Breast epithelium (tissue), 4 donors: Measurements from ENCODE around the gene LRRN2. TPM values are rescaled to one million over a fixed set of nuclear protein-coding genes. Genes with fewer than 3 reads are reported as not detected.

ENCODE experiments used
- DNase-seq, 2 donors: peaks; one replicate each; pipeline ENCODE4 v3.0.0-alpha.2; 2019; ENCODE audit warnings: low spot score in 2 of 2
- H3K27ac ChIP-seq, 2 donors: fragments of 200-600 bp; sonication (generic) in 1 of 2; one replicate each; pipeline ENCODE4 v1.5.1; 2016 to 2019; ENCODE audit warnings: mild to moderate bottlenecking in 1 of 2
- H3K27me3 ChIP-seq, 2 donors: fragments of 200-600 bp; sonication (generic) in 1 of 2; one replicate each; pipeline versions ENCODE4 v1.5.1 to v1.6.0; 2017 to 2019; ENCODE audit warnings: control low read depth in 1 of 2, mild to moderate bottlenecking in 1 of 2
- H3K36me3 ChIP-seq: fragments of 200-600 bp; one replicate; pipeline ENCODE4 v1.5.1; 2019
- H3K4me1 ChIP-seq, 2 donors: fragments of 200-600 bp; sonication (generic); one replicate each; pipeline ENCODE4 v1.5.1; 2016 to 2019; ENCODE audit warnings: control low read depth in 1 of 2
- H3K4me3 ChIP-seq, 3 donors: fragments of 200-600 bp; sonication (generic); 1 replicate in 2 of 3; 2 replicates in 1 of 3; pipeline ENCODE4 v1.5.1; 2016 to 2019; ENCODE audit warnings: mild to moderate bottlenecking in 3 of 3, moderate library complexity in 2 of 3
- H3K9me3 ChIP-seq, 2 donors: fragments of 200-600 bp; sonication (generic) in 1 of 2; one replicate each; pipeline ENCODE4 v1.5.1; 2016 to 2019; ENCODE audit warnings: control low read depth in 1 of 2
- POLR2A ChIP-seq: fragments of 450-650 bp; IDR thresholded peaks from one replicate; pipeline ENCODE4 v1.6.1; 2016; ENCODE audit warnings: antibody characterized with exemption, mild to moderate bottlenecking, moderate library complexity
- POLR2AphosphoS5 ChIP-seq, 3 donors: sonication (generic); formaldehyde crosslinking; IDR thresholded peaks; one replicate each; pipeline ENCODE4 v1.6.1; 2017; ENCODE audit warnings: antibody characterized with exemption in 3 of 3
- intact Hi-C: fragments of 100-400 bp; cut with DNase I; formaldehyde crosslinking; loops from one replicate; pipeline ENCODE4 v1.15.1; 2023; ENCODE audit warnings: low total_unique reads
- total RNA-seq, 3 donors: library from RNA; depleted of rRNA; stranded (reverse); fragments of >200 nt; gene quantifications; one replicate each; pipeline ENCODE4 v1.1.0, GENCODE V29; 2016
- TF ChIP-seq, protein P1 (sequence below), 3 donors: fragments of 450-650 bp; IDR thresholded peaks; one replicate each; pipeline ENCODE4 v1.5.1; 2016 to 2017; ENCODE audit warnings: antibody characterized with exemption in 3 of 3, mild to moderate bottlenecking in 3 of 3, moderate library complexity in 3 of 3

Gene LRRN2
- total RNA-seq, 3 donors from 2014 or later: 0.32 to 2.5 (median 2.0) TPM

DNA sequence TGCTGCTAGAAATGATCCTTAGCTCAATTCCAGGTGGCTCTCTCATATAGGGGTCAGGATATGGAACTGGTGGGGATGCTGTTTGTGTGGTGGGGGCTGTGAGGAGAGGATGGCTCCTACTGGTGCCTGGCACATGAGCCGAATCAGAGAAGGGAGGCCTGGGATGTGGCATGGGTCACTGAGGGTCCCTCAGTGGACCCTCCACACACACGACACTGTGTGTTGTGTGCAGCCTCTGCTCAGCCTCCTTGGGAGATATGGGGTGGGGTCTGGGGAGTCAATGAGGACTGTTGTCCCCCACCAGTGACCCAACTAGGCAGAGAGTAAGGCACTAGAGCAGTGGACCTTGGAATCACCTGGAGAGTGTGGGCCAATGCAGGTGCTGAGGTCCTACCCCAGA, 3.2 kb upstream of the LRRN2 start:
- Histone ChIP-seq H3K4me3 (no peak overlapping the region), H3K4me1 (peaks cover 4 to 6% of the 10 kb centered on the region in 2 donors), H3K36me3 (no peaks in the 10 kb centered on the region), H3K27me3 (no peaks in the 10 kb centered on the region), H3K9me3 (no peaks in the 10 kb centered on the region), H3K27ac (no peak overlapping the region)
- TF ChIP-seq POLR2AphosphoS5 (IDR thresholded peaks at IDR 0.05): no peak
- intact Hi-C loops: no loop called here
- DNase-seq: no peak

DNA sequence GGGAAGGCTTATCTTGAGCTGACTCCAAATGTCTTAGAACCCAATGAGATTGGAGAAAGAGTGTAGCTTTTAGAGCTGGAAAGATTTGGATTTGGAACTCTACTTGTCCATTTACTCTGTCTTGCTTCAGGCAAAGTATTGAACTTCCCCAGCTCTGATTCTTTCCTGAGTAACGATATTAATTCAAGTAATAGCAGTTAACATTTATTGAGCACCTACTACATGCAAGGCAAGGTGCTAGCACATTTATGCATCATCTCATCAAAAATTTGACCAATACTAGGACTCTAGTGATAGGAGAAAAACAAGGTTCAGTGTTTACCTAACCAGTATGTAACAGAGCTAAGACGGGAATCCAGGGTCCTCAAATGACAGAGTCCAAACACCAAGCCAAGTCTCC, 2.5 kb upstream of the LRRN2 start:
- DNase-seq: no peak
- peaks cover 4 to 6% of the 10 kb centered on the region in 2 donors for H3K4me1 ChIP-seq
- H3K27ac ChIP-seq: no peak overlapping the region
- no peaks in the 10 kb centered on the region for H3K27me3 ChIP-seq
- H3K36me3 ChIP-seq: no peaks in the 10 kb centered on the region
- H3K4me3 ChIP-seq: no peak overlapping the region
- intact Hi-C loops: no loop called here
- no peaks in the 10 kb centered on the region for H3K9me3 ChIP-seq
- TF ChIP-seq POLR2A (no peak), POLR2AphosphoS5 (IDR thresholded peaks at IDR 0.05) (no peak)
- TF ChIP-seq, protein P1, sequence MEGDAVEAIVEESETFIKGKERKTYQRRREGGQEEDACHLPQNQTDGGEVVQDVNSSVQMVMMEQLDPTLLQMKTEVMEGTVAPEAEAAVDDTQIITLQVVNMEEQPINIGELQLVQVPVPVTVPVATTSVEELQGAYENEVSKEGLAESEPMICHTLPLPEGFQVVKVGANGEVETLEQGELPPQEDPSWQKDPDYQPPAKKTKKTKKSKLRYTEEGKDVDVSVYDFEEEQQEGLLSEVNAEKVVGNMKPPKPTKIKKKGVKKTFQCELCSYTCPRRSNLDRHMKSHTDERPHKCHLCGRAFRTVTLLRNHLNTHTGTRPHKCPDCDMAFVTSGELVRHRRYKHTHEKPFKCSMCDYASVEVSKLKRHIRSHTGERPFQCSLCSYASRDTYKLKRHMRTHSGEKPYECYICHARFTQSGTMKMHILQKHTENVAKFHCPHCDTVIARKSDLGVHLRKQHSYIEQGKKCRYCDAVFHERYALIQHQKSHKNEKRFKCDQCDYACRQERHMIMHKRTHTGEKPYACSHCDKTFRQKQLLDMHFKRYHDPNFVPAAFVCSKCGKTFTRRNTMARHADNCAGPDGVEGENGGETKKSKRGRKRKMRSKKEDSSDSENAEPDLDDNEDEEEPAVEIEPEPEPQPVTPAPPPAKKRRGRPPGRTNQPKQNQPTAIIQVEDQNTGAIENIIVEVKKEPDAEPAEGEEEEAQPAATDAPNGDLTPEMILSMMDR (IDR thresholded peaks at IDR 0.05): no peak

DNA sequence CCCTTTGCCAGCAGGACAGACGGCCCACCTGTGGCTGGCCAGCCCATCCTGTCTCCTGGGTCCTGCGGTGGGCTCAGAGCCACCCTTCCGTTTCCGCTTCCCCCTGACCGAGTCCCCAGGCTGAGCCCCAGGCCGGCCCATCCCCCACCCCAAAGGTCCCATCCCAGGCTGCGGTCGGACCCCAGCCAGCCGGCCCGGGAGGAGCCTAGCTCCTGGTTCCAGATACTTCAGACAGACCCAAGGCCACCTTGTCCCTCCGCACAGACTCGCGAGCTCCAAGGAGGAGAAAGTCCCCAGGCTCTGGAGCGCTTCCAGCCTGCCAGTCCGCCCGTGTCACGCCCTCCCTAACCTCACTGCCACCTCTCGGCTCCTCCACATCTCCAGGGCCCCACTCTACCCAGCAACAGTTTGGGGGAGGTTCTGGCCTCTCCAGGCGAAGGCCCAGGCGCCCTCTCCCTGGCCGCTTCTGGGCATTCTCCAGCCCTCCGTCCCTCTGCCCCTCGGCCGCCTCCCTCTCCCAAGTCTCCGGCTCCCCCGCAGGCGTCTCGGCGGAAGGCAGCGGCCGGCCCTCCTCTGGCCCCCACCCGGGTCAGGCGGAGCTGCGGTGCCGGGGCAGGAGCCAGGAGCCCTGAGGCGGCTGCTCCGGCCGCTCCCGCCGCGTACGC, 835 bp downstream of the LRRN2 start:
- Histone ChIP-seq H3K4me1 (peaks cover 4 to 6% of the 10 kb centered on the region in 2 donors), H3K9me3 (no peaks in the 10 kb centered on the region), H3K27me3 (no peaks in the 10 kb centered on the region), H3K4me3 (peak overlapping the region; percentile 38 to 82 (median 64)), H3K36me3 (no peaks in the 10 kb centered on the region), H3K27ac (peak overlapping the region; percentile 48 to 52)
- intact Hi-C loops: no loop called here
- TF ChIP-seq POLR2A: no peak
- no peak for TF ChIP-seq POLR2AphosphoS5 (IDR thresholded peaks at IDR 0.05)
- TF ChIP-seq, protein P1 (IDR thresholded peaks at IDR 0.05): no peak
- DNase-seq: no peak

DNA sequence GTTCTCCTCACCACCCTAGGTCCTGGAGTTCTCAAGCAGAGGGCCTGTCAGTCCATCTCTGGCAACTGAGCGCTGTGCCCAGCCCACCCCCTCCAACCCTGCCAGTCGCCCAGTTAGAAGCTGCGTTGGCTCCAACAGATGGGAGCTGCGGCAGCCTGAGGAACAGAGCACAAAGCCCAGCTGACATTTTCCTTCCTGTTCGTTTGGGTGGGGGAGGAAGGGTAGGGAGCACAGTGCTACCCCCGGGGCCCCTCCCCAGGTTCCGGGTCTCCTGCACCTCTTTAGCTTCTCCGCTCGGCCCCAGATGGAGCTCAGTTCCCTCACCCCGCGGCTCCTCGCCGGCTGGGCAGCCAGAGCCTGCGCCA, 1.4 kb downstream of the LRRN2 start:
- Histone ChIP-seq H3K27ac (peak overlapping the region; percentile 48 to 52), H3K4me1 (peaks cover 4 to 6% of the 10 kb centered on the region in 2 donors), H3K9me3 (no peaks in the 10 kb centered on the region), H3K4me3 (peak overlapping the region; percentile 38 to 82 (median 64)), H3K36me3 (no peaks in the 10 kb centered on the region), H3K27me3 (no peaks in the 10 kb centered on the region)
- no peak for TF ChIP-seq POLR2A
- TF ChIP-seq POLR2AphosphoS5 (IDR thresholded peaks at IDR 0.05): no peak
- TF ChIP-seq, protein P1 (IDR thresholded peaks at IDR 0.05): no peak
- intact Hi-C loops: no loop called here
- DNase-seq: no peak

DNA sequence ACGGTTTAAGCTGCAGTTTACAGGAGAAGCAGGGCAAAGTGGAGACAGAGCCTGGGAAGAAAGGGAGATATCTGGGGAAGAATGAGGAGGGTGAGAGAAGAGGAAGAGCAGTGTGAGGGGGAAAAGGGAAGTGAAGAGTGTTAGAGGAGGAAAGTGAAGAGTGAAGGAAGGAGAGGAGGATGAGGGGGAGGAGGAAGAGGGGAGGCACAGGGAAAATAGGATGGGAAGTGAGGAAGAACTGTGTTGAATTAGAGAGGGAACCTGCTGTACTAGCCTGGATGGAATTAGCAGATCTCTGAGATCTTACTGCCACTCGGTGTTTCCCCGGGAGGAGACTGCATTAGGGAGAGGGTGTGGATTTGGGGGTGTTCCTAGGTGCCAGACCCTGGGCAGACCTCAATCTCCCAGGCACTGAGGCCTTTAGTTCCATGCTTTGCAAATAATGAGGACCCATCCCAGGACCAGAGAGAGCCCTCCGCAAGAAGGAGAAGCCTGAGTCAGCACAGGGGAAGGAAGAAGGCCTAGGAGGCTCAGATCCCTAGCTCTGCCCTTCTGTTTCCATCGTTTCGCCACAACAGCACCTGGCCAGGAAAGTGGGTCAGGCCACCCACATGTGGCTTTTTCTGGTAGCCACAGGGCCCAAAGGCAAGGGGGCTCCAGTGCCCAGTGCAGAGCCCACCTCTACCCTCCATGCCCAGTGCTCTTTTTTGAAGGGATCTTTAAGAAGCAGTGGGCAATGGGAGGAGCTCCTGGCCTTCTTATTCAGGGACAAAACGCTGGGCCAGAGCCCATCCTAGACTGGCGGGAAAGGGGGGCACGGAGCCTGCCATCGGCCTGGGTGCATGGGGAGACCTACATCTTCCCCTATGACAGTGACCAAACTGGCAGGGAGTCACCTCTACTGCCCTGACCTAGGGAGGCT, 2.0 kb downstream of the LRRN2 start:
- H3K4me3 ChIP-seq: peak overlapping the region in 2 of 3 donors; percentile 64 to 82
- no peak for DNase-seq
- no peaks in the 10 kb centered on the region for H3K27me3 ChIP-seq
- intact Hi-C loops: no loop called here
- H3K4me1 ChIP-seq: peaks cover 4 to 6% of the 10 kb centered on the region in 2 donors
- H3K27ac ChIP-seq: peak overlapping the region in 1 of 2 donors; percentile 52
- no peaks in the 10 kb centered on the region for H3K36me3 ChIP-seq
- no peaks in the 10 kb centered on the region for H3K9me3 ChIP-seq
- no peak for TF ChIP-seq POLR2AphosphoS5 (IDR thresholded peaks at IDR 0.05)
- TF ChIP-seq, protein P1 (IDR thresholded peaks at IDR 0.05): no peak
- no peak for TF ChIP-seq POLR2A
